ENCODE measurements around the gene COL20A1. TPM values are rescaled to one million over a fixed set of nuclear protein-coding genes. Genes with fewer than 3 reads are reported as not detected.

COL20A1 gene
- total RNA-seq, 2 donors from 2014 or later, result not detected

GRCh38 chr20:63346131-63347080 lies 53.4 kb downstream of the COL20A1 start:
- Histone ChIP-seq H3K27ac (no peak overlapping the region), H3K4me3 (no peak overlapping the region), H3K4me1 (no peaks in the 10 kb centered on the region), H3K36me3 (replicated peaks in 1 of 2; ENCODE audit: insufficient read depth in 1 of 2, low read depth in 2 of 2) (no peaks in the 10 kb centered on the region), H3K27me3 (no peaks in the 10 kb centered on the region), H3K9me3 (no peaks in the 10 kb centered on the region)
- no peak for TF ChIP-seq CTCF (IDR thresholded peaks at IDR 0.05)
- no peak for ATAC-seq
- 14 to 59% methylated on average over 4 to 41 of the region's 50 CpGs for WGBS, 2 donors
- DNase-seq, result no peak
- intact Hi-C loops (cut with DNase I), result no loop called here

- WGBS, 2 donors, result 57 to 82% methylated on average over 20 to 28 of the region's 33 CpGs
- Histone ChIP-seq H3K9me3 (no peaks in the 10 kb centered on the region), H3K36me3 (replicated peaks in 1 of 2; ENCODE audit: insufficient read depth in 1 of 2, low read depth in 2 of 2) (no peaks in the 10 kb centered on the region), H3K4me1 (no peaks in the 10 kb centered on the region), H3K4me3 (no peak overlapping the region), H3K27me3 (no peaks in the 10 kb centered on the region), H3K27ac (no peak overlapping the region)
- no peak for ATAC-seq
- TF ChIP-seq CTCF (IDR thresholded peaks at IDR 0.05) (no peak), POLR2A (IDR thresholded peaks at IDR 0.05) (no peak)
- no peak for DNase-seq
- intact Hi-C loops (cut with DNase I), result no loop called here
Observed at GRCh38 chr20:63347081-63347741, 54.2 kb downstream of the COL20A1 start.

GRCh38 chr20:63347950-63348827 lies 55.2 kb downstream of the COL20A1 start:
- no peak for DNase-seq
- no peak for ATAC-seq
- intact Hi-C loops (cut with DNase I), result no loop called here
- TF ChIP-seq CTCF (IDR thresholded peaks at IDR 0.05) (no peak), POLR2A (IDR thresholded peaks at IDR 0.05) (no peak)
- H3K4me3 ChIP-seq, result no peak overlapping the region
- no peaks in the 10 kb centered on the region for H3K27me3 ChIP-seq
- no peaks in the 10 kb centered on the region for H3K4me1 ChIP-seq
- H3K27ac ChIP-seq, result no peak overlapping the region
- no peaks in the 10 kb centered on the region for H3K9me3 ChIP-seq
- no peaks in the 10 kb centered on the region for H3K36me3 ChIP-seq (replicated peaks in 1 of 2; ENCODE audit: insufficient read depth in 1 of 2, low read depth in 2 of 2)
- WGBS, 2 donors, result 48 to 66% methylated on average over 26 to 46 of the region's 46 CpGs

GRCh38 chr20:63348828-63349515 lies 56.0 kb downstream of the COL20A1 start:
- Histone ChIP-seq H3K36me3 (replicated peaks in 1 of 2; ENCODE audit: insufficient read depth in 1 of 2, low read depth in 2 of 2) (no peaks in the 10 kb centered on the region), H3K4me3 (no peak overlapping the region), H3K27me3 (no peaks in the 10 kb centered on the region), H3K27ac (no peak overlapping the region), H3K9me3 (no peaks in the 10 kb centered on the region), H3K4me1 (no peaks in the 10 kb centered on the region)
- TF ChIP-seq POLR2A (IDR thresholded peaks at IDR 0.05), result no peak
- TF ChIP-seq CTCF (IDR thresholded peaks at IDR 0.05), result no peak
- intact Hi-C loops (cut with DNase I), result no loop called here
- ATAC-seq (no peak), DNase-seq (no peak)
- 62 to 74% methylated on average over 6 to 24 of the region's 29 CpGs for WGBS, 2 donors
